OCI-LY1 (cell line): Measurements from ENCODE around the gene EIF4E3.

Experiments
- H2AFZ ChIP-seq: fragments of 200-600 bp; sonication (generic), shearing (Covaris generic); 2 replicates; pipeline ENCODE4 v1.6.0; 2014; ENCODE audit warnings: antibody characterized with exemption, mild to moderate bottlenecking, low read length
- H3F3A ChIP-seq: fragments of 200-600 bp; sonication (generic), shearing (Covaris generic); 2 replicates; pipeline ENCODE4 v1.6.0; 2014; ENCODE audit warnings: mild to moderate bottlenecking, antibody characterized with exemption, low read length, moderate library complexity; ENCODE audit not compliant: insufficient read depth
- H3K27ac ChIP-seq: fragments of 200-600 bp; sonication (generic); 2 replicates; pipeline ENCODE4 v1.5.1; 2014; ENCODE audit warnings: low read length, mixed run types, mild to moderate bottlenecking, low read depth; ENCODE audit not compliant: poor library complexity, severe bottlenecking
- H3K27me3 ChIP-seq: fragments of 200-600 bp; sonication (generic); 2 replicates; pipeline ENCODE4 v1.6.0; 2014; ENCODE audit warnings: antibody characterized with exemption, mild to moderate bottlenecking, low read length, moderate library complexity; ENCODE audit not compliant: insufficient read depth
- H3K36me3 ChIP-seq: fragments of 200-600 bp; sonication (generic); 2 replicates; pipeline ENCODE4 v1.6.1; 2014; ENCODE audit warnings: mild to moderate bottlenecking, antibody characterized with exemption, low read length, moderate library complexity, mixed read lengths; ENCODE audit not compliant: insufficient read depth
- H3K4me1 ChIP-seq: fragments of 200-600 bp; sonication (generic); 2 replicates; pipeline ENCODE4 v1.5.1; 2014; ENCODE audit warnings: mild to moderate bottlenecking, low read length, moderate library complexity; ENCODE audit not compliant: insufficient read depth, severe bottlenecking
- H3K4me2 ChIP-seq: fragments of 200-600 bp; sonication (generic), shearing (Covaris generic); 2 replicates; pipeline ENCODE4 v1.6.1; 2014; ENCODE audit warnings: low read length
- H3K4me3 ChIP-seq: fragments of 200-600 bp; sonication (generic); 2 replicates; pipeline ENCODE4 v1.5.1; 2014; ENCODE audit warnings: low read length, low read depth, mild to moderate bottlenecking, mixed read lengths; ENCODE audit not compliant: poor library complexity, severe bottlenecking
- H3K79me2 ChIP-seq: fragments of 200-600 bp; shearing (Covaris generic); 2 replicates; pipeline ENCODE4 v1.6.1; 2016; ENCODE audit warnings: mixed run types, low read length, mixed read lengths; ENCODE audit not compliant: insufficient read depth
- H3K9ac ChIP-seq: fragments of 200-600 bp; sonication (generic), shearing (Covaris generic); 2 replicates; pipeline ENCODE4 v1.6.1; 2014; ENCODE audit warnings: mild to moderate bottlenecking, low read length, mixed read lengths
- H3K9me2 ChIP-seq: fragments of 200-600 bp; sonication (generic), shearing (Covaris generic); 2 replicates; pipeline ENCODE4 v1.6.1; 2014; ENCODE audit warnings: low read depth, mild to moderate bottlenecking, low read length, mixed read lengths
- H3K9me3 ChIP-seq: fragments of 200-600 bp; shearing (Covaris generic); 2 replicates; pipeline ENCODE4 v1.6.1; 2014; ENCODE audit warnings: low read length, mixed read lengths
- H4K20me1 ChIP-seq: fragments of 200-600 bp; sonication (generic), shearing (Covaris generic); 2 replicates; pipeline ENCODE4 v1.6.0; 2016; ENCODE audit warnings: mild to moderate bottlenecking, low read length; ENCODE audit not compliant: insufficient read depth
- EZH2 ChIP-seq: fragments of 200-600 bp; sonication (generic), shearing (Covaris generic); IDR thresholded peaks from 2 replicates; pipeline ENCODE4 v1.8.0; 2017; ENCODE audit warnings: borderline replicate concordance, mixed run types, mild to moderate bottlenecking, antibody characterized with exemption, low read length, moderate library complexity, mixed read lengths
- TF ChIP-seq, protein P1 (sequence below): fragments of 200-600 bp; sonication (generic), shearing (Covaris generic); IDR thresholded peaks from 2 replicates; pipeline ENCODE4 v1.5.1; 2017; ENCODE audit warnings: mild to moderate bottlenecking, antibody characterized with exemption, low read length, moderate library complexity, mixed read lengths

EIF4E3 gene

DNA sequence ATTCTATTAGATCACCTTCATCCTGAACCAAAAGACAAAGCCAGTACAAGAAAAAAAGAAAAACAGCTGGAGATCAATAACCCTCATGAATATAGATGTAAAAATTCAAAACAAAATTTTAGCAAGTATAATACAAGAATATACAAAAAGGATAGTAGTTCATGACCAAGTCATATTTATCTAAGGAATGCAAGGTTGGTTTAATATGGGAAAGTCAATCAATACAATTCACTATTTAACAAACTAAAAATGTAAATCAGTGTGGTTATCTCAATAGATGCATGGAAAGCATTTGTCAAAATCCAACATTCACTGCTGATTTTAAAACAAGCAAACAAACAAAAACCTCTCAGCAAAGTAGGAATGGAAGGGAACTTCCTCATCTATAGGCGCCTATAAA lies 17.4 kb upstream of the EIF4E3 start:
- Histone ChIP-seq H3K9me2 (no peaks in the 10 kb centered on the region), H3K27ac (no peak overlapping the region), H3K4me1 (no peaks in the 10 kb centered on the region), H2AFZ (no peak overlapping the region), H4K20me1 (no peaks in the 10 kb centered on the region), H3F3A (no peaks in the 10 kb centered on the region; the same call in 1 of the 2 replicates), H3K79me2 (no peaks in the 10 kb centered on the region), H3K27me3 (no peaks in the 10 kb centered on the region), H3K36me3 (no peaks in the 10 kb centered on the region), H3K4me2 (no peak overlapping the region), H3K9me3 (peaks cover 9% of the 10 kb centered on the region; the same call in 1 of the 2 replicates), H3K9ac (no peak overlapping the region), H3K4me3 (no peak overlapping the region)
- TF ChIP-seq EZH2 = no peak
- TF ChIP-seq, protein P1, sequence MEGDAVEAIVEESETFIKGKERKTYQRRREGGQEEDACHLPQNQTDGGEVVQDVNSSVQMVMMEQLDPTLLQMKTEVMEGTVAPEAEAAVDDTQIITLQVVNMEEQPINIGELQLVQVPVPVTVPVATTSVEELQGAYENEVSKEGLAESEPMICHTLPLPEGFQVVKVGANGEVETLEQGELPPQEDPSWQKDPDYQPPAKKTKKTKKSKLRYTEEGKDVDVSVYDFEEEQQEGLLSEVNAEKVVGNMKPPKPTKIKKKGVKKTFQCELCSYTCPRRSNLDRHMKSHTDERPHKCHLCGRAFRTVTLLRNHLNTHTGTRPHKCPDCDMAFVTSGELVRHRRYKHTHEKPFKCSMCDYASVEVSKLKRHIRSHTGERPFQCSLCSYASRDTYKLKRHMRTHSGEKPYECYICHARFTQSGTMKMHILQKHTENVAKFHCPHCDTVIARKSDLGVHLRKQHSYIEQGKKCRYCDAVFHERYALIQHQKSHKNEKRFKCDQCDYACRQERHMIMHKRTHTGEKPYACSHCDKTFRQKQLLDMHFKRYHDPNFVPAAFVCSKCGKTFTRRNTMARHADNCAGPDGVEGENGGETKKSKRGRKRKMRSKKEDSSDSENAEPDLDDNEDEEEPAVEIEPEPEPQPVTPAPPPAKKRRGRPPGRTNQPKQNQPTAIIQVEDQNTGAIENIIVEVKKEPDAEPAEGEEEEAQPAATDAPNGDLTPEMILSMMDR = no peak

DNA sequence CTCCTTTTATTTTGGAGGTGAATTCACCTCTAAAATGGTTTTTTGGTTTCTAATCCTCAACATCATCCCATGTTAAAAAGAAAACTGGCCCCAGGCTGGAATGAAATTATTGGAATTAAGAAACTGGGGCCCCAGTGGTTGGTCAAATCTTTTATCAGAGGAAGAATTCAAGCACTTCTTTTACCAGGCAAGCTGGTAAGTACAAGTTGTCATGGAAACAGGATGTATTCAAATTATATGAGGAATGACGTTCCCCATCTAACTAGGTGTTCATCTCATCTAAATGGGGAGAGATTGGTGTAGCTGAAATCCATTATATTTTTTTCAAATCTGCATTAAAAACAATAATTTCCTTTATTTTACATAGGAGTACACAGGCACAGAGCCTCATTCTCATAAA lies 9.7 kb upstream of the EIF4E3 start:
- H3K79me2 ChIP-seq = no peaks in the 10 kb centered on the region
- no peak overlapping the region for H3K9ac ChIP-seq
- no peak overlapping the region for H3K27ac ChIP-seq
- H3K27me3 ChIP-seq = peaks cover 10% of the 10 kb centered on the region
- H3K9me3 ChIP-seq = no peaks in the 10 kb centered on the region
- H3K4me1 ChIP-seq = no peaks in the 10 kb centered on the region
- TF ChIP-seq, protein P1 = no peak
- TF ChIP-seq EZH2 = no peak
- H4K20me1 ChIP-seq = no peaks in the 10 kb centered on the region
- H3K9me2 ChIP-seq = no peaks in the 10 kb centered on the region
- H2AFZ ChIP-seq = no peak overlapping the region
- H3F3A ChIP-seq = no peaks in the 10 kb centered on the region; the same call in 1 of the 2 replicates
- no peaks in the 10 kb centered on the region for H3K36me3 ChIP-seq
- H3K4me3 ChIP-seq = no peak overlapping the region
- no peak overlapping the region for H3K4me2 ChIP-seq

DNA sequence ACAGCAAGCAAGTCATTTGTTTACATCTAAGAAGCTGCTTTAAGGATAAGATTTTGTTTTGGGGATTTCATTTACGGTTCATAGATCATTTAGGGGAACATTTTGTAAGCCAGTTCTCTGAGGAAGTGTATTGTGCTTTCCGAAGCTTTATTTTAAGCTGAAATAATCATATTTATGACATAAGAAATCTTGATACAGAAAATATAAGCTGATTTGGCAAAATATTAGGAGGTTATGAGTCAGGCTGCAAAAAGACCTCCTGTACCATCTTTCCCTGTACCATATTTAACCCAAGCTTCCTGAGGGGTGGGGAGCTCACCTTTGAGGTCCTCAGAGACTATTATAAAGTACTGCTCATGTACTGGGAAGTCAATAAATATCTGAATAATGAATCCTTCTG lies 8.1 kb upstream of the EIF4E3 start:
- Histone ChIP-seq H3K9ac (no peak overlapping the region), H3K9me3 (no peaks in the 10 kb centered on the region), H2AFZ (no peak overlapping the region), H3K4me2 (no peak overlapping the region), H3K4me3 (no peak overlapping the region), H3K4me1 (no peaks in the 10 kb centered on the region), H3K27ac (no peak overlapping the region), H3K27me3 (peaks cover 10% of the 10 kb centered on the region), H3K36me3 (no peaks in the 10 kb centered on the region), H3K9me2 (no peaks in the 10 kb centered on the region), H3F3A (no peaks in the 10 kb centered on the region), H4K20me1 (no peaks in the 10 kb centered on the region), H3K79me2 (no peaks in the 10 kb centered on the region)
- TF ChIP-seq, protein P1 = no peak
- no peak for TF ChIP-seq EZH2
